Measurements from ENCODE around the gene FAM187B.

DNA sequence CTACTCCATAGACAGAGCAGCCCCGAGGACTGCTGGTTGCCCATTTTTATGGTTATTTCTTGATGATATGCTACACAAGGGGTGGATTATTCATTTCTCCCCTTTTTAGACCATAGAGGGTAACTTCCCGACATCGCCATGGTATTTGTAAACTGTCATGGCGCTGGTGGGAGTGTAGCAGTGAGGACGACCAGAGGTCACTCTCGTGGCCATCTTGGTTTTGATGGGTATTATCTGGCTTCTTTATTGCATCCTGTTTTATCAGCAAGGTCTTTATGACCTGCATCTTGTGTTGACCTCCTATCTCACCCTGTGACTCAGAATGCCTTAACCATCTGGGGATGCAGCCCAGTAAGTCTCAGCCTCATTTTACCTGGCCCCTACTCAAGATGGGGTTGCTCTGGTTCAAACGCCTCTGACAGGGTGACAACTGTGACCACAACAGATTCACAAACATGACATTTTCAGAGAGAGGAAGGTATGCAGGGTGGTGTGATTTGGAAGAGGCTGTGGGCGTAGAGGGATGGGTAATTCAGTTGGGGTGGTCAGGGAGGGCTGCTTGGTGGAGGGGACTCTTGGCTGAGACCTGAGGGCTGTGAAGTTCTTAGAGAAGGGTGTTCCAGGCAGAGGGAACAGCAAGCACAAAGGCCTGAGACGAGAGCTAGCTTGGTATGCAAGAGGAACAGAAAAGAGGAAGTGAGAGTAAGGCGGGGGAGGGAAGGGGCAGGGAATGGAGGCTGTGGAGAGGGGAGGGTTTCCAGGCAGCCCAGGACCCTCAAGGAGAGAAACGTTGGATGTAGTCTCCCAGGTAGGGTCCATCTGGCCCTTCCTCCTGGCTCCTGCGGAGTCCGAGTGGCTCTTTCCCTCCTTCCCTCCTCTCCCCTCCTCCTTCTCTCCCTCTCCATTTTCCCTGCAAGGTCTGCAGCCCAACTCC lies 23.5 kb downstream of the FAM187B start:
- no peak for TF ChIP-seq EZH2 (IDR thresholded peaks at IDR 0.05)
- TF ChIP-seq CTCF (IDR thresholded peaks at IDR 0.05) = no peak
- no peak for TF ChIP-seq EZH2phosphoT487 (IDR thresholded peaks at IDR 0.05)

Data from neural progenitor cell (in vitro differentiated cells).